ENCODE results near the gene USP28. TPM values are rescaled to one million over a fixed set of nuclear protein-coding genes. Genes with fewer than 3 reads are reported as not detected.

The USP28 gene
- total and polyA plus RNA-seq, 2 donors: 7.4 to 13.6 TPM

GRCh38 chr11:113849713-113850112 lies 25.7 kb downstream of the USP28 start:
- Histone ChIP-seq H3K36me3 (ENCODE audit: control insufficient read depth in 2 of 2, insufficient read depth in 2 of 2, low read length in 1 of 2) (peaks cover 0 to 8% of the 10 kb centered on the region in 2 donors), H3K27me3 (ENCODE audit: control insufficient read depth in 2 of 2, insufficient read depth in 1 of 2, low read length in 1 of 2) (no peaks in the 10 kb centered on the region), H3K4me3 (ENCODE audit: low read length in 2 of 2) (no peak overlapping the region), H3K27ac (ENCODE audit: low read depth in 1 of 2, low read length in 1 of 2) (no peak overlapping the region), H3K9me3 (ENCODE audit: control insufficient read depth in 2 of 2, insufficient read depth in 1 of 2, low read length in 1 of 2) (no peaks in the 10 kb centered on the region), H3K4me1 (ENCODE audit: control insufficient read depth in 2 of 2, insufficient read depth in 2 of 2, low read length in 2 of 2) (no peaks in the 10 kb centered on the region)
- 95% methylated on average over 4 of the region's 4 CpGs for WGBS
- DNase-seq (ENCODE audit: low read depth in 6 of 9, low spot score in 9 of 9): no peak

- no peak overlapping the region for H3K4me3 ChIP-seq (ENCODE audit: low read length in 2 of 2)
- H3K36me3 ChIP-seq (ENCODE audit: control insufficient read depth in 2 of 2, insufficient read depth in 2 of 2, low read length in 1 of 2): peaks cover 0 to 8% of the 10 kb centered on the region in 2 donors
- no peaks in the 10 kb centered on the region for H3K9me3 ChIP-seq (ENCODE audit: control insufficient read depth in 2 of 2, insufficient read depth in 1 of 2, low read length in 1 of 2)
- H3K27ac ChIP-seq (ENCODE audit: low read depth in 1 of 2, low read length in 1 of 2): no peak overlapping the region
- no peak for DNase-seq (ENCODE audit: low read depth in 6 of 9, low spot score in 9 of 9)
- no peaks in the 10 kb centered on the region for H3K4me1 ChIP-seq (ENCODE audit: control insufficient read depth in 2 of 2, insufficient read depth in 2 of 2, low read length in 2 of 2)
- H3K27me3 ChIP-seq (ENCODE audit: control insufficient read depth in 2 of 2, insufficient read depth in 1 of 2, low read length in 1 of 2): no peaks in the 10 kb centered on the region
Observed at GRCh38 chr11:113847580-113847979, 27.8 kb downstream of the USP28 start.

DNA sequence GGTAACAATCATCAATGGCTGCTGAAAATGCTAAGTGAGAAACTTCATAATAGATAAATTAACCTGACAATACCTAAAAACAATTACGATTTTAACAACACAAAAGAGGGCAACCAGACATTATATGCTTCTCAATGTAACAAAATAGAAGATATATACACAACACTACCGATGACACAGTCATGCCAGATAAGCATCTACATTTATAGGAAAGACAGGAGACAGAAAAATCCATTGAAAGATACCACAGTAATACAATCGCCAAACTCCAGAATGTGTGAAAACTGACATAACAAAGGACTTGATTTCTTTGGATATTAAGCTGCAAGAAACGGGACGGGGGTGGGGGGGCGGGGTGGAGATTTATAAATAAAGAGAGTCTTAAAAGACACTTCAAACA lies 28.3 kb downstream of the USP28 start:
- Histone ChIP-seq H3K27me3 (ENCODE audit: control insufficient read depth in 2 of 2, insufficient read depth in 1 of 2, low read length in 1 of 2) (no peaks in the 10 kb centered on the region), H3K9me3 (ENCODE audit: control insufficient read depth in 2 of 2, insufficient read depth in 1 of 2, low read length in 1 of 2) (no peaks in the 10 kb centered on the region), H3K36me3 (ENCODE audit: control insufficient read depth in 2 of 2, insufficient read depth in 2 of 2, low read length in 1 of 2) (peaks cover 0 to 8% of the 10 kb centered on the region in 2 donors), H3K27ac (ENCODE audit: low read depth in 1 of 2, low read length in 1 of 2) (no peak overlapping the region), H3K4me3 (ENCODE audit: low read length in 2 of 2) (no peak overlapping the region), H3K4me1 (ENCODE audit: control insufficient read depth in 2 of 2, insufficient read depth in 2 of 2, low read length in 2 of 2) (no peaks in the 10 kb centered on the region)
- no peak for DNase-seq (ENCODE audit: low read depth in 6 of 9, low spot score in 9 of 9)
- WGBS: 98% methylated on average over 6 of the region's 6 CpGs

DNA sequence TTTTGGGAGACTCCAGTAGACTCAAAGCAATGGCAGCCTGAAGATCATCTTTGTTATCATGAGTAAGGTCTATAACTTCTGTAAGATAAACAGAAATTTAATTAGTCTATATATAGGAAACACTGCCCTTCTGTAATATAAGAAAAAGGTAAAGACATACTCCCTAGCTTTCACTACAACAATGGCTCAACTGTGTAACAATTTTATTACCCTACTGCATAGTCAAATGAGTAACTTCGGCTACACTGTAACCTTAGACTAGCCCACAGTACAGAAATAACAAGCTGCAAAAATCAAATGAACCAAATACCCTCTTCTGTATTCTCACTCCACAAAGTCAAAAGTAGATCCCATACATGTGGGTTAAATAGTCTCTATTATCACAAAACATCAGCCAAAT lies 33.7 kb downstream of the USP28 start:
- H3K4me3 ChIP-seq (ENCODE audit: low read length in 2 of 2): no peak overlapping the region

GRCh38 chr11:113840932-113841664 lies 34.3 kb downstream of the USP28 start:
- Histone ChIP-seq H3K36me3 (ENCODE audit: control insufficient read depth in 2 of 2, insufficient read depth in 2 of 2, low read length in 1 of 2) (peaks cover 2 to 4% of the 10 kb centered on the region in 2 donors), H3K4me3 (ENCODE audit: low read length in 2 of 2) (no peak overlapping the region), H3K4me1 (ENCODE audit: control insufficient read depth in 2 of 2, insufficient read depth in 2 of 2, low read length in 2 of 2) (no peaks in the 10 kb centered on the region), H3K27me3 (ENCODE audit: control insufficient read depth in 2 of 2, insufficient read depth in 1 of 2, low read length in 1 of 2) (no peaks in the 10 kb centered on the region), H3K27ac (ENCODE audit: low read depth in 1 of 2, low read length in 1 of 2) (no peak overlapping the region), H3K9me3 (ENCODE audit: control insufficient read depth in 2 of 2, insufficient read depth in 1 of 2, low read length in 1 of 2) (no peaks in the 10 kb centered on the region)
- 86% methylated on average over 3 of the region's 3 CpGs for WGBS
- DNase-seq (ENCODE audit: low read depth in 6 of 9, low spot score in 9 of 9): no peak

More for the DNA sequence above, 33.7 kb downstream of the USP28 start:
- no peaks in the 10 kb centered on the region for H3K4me1 ChIP-seq (ENCODE audit: control insufficient read depth in 2 of 2, insufficient read depth in 2 of 2, low read length in 2 of 2)
- H3K9me3 ChIP-seq (ENCODE audit: control insufficient read depth in 2 of 2, insufficient read depth in 1 of 2, low read length in 1 of 2): no peaks in the 10 kb centered on the region
- 88% methylated on average over 1 of the region's 1 CpG for WGBS
- peaks cover 2 to 4% of the 10 kb centered on the region in 2 donors for H3K36me3 ChIP-seq (ENCODE audit: control insufficient read depth in 2 of 2, insufficient read depth in 2 of 2, low read length in 1 of 2)
- no peaks in the 10 kb centered on the region for H3K27me3 ChIP-seq (ENCODE audit: control insufficient read depth in 2 of 2, insufficient read depth in 1 of 2, low read length in 1 of 2)
- DNase-seq (ENCODE audit: low read depth in 6 of 9, low spot score in 9 of 9): no peak
- no peak overlapping the region for H3K27ac ChIP-seq (ENCODE audit: low read depth in 1 of 2, low read length in 1 of 2)

GRCh38 chr11:113839842-113840241 lies 35.5 kb downstream of the USP28 start:
- Histone ChIP-seq H3K27me3 (ENCODE audit: control insufficient read depth in 2 of 2, insufficient read depth in 1 of 2, low read length in 1 of 2) (no peaks in the 10 kb centered on the region), H3K36me3 (ENCODE audit: control insufficient read depth in 2 of 2, insufficient read depth in 2 of 2, low read length in 1 of 2) (peaks cover 2 to 4% of the 10 kb centered on the region in 2 donors), H3K9me3 (ENCODE audit: control insufficient read depth in 2 of 2, insufficient read depth in 1 of 2, low read length in 1 of 2) (no peaks in the 10 kb centered on the region), H3K4me3 (ENCODE audit: low read length in 2 of 2) (no peak overlapping the region), H3K27ac (ENCODE audit: low read depth in 1 of 2, low read length in 1 of 2) (no peak overlapping the region), H3K4me1 (ENCODE audit: control insufficient read depth in 2 of 2, insufficient read depth in 2 of 2, low read length in 2 of 2) (no peaks in the 10 kb centered on the region)
- no peak for DNase-seq (ENCODE audit: low read depth in 6 of 9, low spot score in 9 of 9)
- WGBS: 97% methylated on average over 6 of the region's 6 CpGs

DNA sequence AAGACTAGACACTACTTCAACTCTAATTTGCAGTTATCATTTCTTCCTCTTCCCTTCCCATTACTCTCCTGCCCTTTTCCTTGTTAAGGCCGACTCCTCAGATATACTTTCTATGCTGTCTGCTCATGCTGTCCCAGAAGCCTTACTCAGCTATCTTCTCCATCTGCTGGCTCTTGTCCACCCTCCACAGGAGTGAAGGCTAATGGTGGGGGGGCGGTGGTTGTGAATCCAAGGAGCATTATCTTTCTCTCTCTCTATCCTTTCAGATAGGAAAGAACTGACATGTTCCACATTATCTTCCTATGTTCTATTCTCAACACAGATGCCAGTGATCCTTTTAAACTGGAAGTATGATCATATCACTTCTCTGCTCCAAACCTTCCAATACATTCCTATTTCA lies 37.4 kb downstream of the USP28 start:
- H3K36me3 ChIP-seq (ENCODE audit: control insufficient read depth in 2 of 2, insufficient read depth in 2 of 2, low read length in 1 of 2): peaks cover 2 to 4% of the 10 kb centered on the region in 2 donors

GRCh38 chr11:113835306-113835705 lies 40.1 kb downstream of the USP28 start:
- Histone ChIP-seq H3K4me3 (ENCODE audit: low read length in 2 of 2) (no peak overlapping the region), H3K9me3 (ENCODE audit: control insufficient read depth in 2 of 2, insufficient read depth in 1 of 2, low read length in 1 of 2) (no peaks in the 10 kb centered on the region), H3K4me1 (ENCODE audit: control insufficient read depth in 2 of 2, insufficient read depth in 2 of 2, low read length in 2 of 2) (no peaks in the 10 kb centered on the region), H3K27ac (ENCODE audit: low read depth in 1 of 2, low read length in 1 of 2) (no peak overlapping the region), H3K36me3 (ENCODE audit: control insufficient read depth in 2 of 2, insufficient read depth in 2 of 2, low read length in 1 of 2) (peaks cover 2 to 4% of the 10 kb centered on the region in 2 donors), H3K27me3 (ENCODE audit: control insufficient read depth in 2 of 2, insufficient read depth in 1 of 2, low read length in 1 of 2) (no peaks in the 10 kb centered on the region)
- WGBS: 99% methylated on average over 4 of the region's 4 CpGs
- no peak for DNase-seq (ENCODE audit: low read depth in 6 of 9, low spot score in 9 of 9)

More for the DNA sequence above, 37.4 kb downstream of the USP28 start:
- H3K27ac ChIP-seq (ENCODE audit: low read depth in 1 of 2, low read length in 1 of 2): no peak overlapping the region
- H3K4me1 ChIP-seq (ENCODE audit: control insufficient read depth in 2 of 2, insufficient read depth in 2 of 2, low read length in 2 of 2): no peaks in the 10 kb centered on the region
- H3K9me3 ChIP-seq (ENCODE audit: control insufficient read depth in 2 of 2, insufficient read depth in 1 of 2, low read length in 1 of 2): no peaks in the 10 kb centered on the region
- H3K27me3 ChIP-seq (ENCODE audit: control insufficient read depth in 2 of 2, insufficient read depth in 1 of 2, low read length in 1 of 2): no peaks in the 10 kb centered on the region
- no peak overlapping the region for H3K4me3 ChIP-seq (ENCODE audit: low read length in 2 of 2)
- 99% methylated on average over 2 of the region's 2 CpGs for WGBS
- no peak for DNase-seq (ENCODE audit: low read depth in 6 of 9, low spot score in 9 of 9)

- WGBS: 95% methylated on average over 8 of the region's 8 CpGs
Observed at GRCh38 chr11:113833151-113833550, 42.2 kb downstream of the USP28 start.

More at GRCh38 chr11:113833151-113833550, 42.2 kb downstream of the USP28 start:
- Histone ChIP-seq H3K9me3 (ENCODE audit: control insufficient read depth in 2 of 2, insufficient read depth in 1 of 2, low read length in 1 of 2) (no peaks in the 10 kb centered on the region), H3K27me3 (ENCODE audit: control insufficient read depth in 2 of 2, insufficient read depth in 1 of 2, low read length in 1 of 2) (no peaks in the 10 kb centered on the region), H3K4me1 (ENCODE audit: control insufficient read depth in 2 of 2, insufficient read depth in 2 of 2, low read length in 2 of 2) (no peaks in the 10 kb centered on the region), H3K4me3 (ENCODE audit: low read length in 2 of 2) (no peak overlapping the region), H3K27ac (ENCODE audit: low read depth in 1 of 2, low read length in 1 of 2) (no peak overlapping the region), H3K36me3 (ENCODE audit: control insufficient read depth in 2 of 2, insufficient read depth in 2 of 2, low read length in 1 of 2) (peaks cover 0 to 2% of the 10 kb centered on the region in 2 donors)
- no peak for DNase-seq (ENCODE audit: low read depth in 6 of 9, low spot score in 9 of 9)
